C4-2B (cell line): Measurements from ENCODE around the gene LCT.

Source experiments
- H3K27ac ChIP-seq: fragments of 450-650 bp; 2 replicates; pipeline ENCODE4 v1.5.1; 2017
- ZFX ChIP-seq: fragments of 450-650 bp; IDR thresholded peaks from 2 replicates; pipeline ENCODE4 v1.6.1; 2017
- TF ChIP-seq, protein P1 (sequence below): fragments of 450-650 bp; conservative IDR thresholded peaks from 2 replicates; pipeline ENCODE4 v1.5.1; 2017; ENCODE audit warnings: mild to moderate bottlenecking

LCT gene

DNA sequence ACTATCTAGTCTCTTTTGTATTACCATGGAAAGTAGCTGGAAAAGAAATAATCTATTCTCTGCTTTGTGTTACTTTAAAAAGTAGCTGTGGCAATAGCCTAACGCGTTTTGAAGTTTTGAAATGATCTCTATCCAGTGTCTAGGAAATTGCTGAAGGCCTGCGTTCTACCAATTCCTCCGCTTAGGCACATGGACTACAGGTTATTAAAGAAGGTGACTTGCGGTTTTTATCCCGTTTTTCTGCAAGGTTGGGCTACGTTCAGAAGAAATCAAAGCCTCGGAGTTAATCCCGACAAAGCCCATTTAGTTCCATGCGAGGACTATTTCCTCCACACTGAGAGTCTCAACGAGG lies 96.0 kb downstream of the LCT start:
- TF ChIP-seq, protein P1, sequence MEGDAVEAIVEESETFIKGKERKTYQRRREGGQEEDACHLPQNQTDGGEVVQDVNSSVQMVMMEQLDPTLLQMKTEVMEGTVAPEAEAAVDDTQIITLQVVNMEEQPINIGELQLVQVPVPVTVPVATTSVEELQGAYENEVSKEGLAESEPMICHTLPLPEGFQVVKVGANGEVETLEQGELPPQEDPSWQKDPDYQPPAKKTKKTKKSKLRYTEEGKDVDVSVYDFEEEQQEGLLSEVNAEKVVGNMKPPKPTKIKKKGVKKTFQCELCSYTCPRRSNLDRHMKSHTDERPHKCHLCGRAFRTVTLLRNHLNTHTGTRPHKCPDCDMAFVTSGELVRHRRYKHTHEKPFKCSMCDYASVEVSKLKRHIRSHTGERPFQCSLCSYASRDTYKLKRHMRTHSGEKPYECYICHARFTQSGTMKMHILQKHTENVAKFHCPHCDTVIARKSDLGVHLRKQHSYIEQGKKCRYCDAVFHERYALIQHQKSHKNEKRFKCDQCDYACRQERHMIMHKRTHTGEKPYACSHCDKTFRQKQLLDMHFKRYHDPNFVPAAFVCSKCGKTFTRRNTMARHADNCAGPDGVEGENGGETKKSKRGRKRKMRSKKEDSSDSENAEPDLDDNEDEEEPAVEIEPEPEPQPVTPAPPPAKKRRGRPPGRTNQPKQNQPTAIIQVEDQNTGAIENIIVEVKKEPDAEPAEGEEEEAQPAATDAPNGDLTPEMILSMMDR = no peak
- no peak for TF ChIP-seq ZFX
- H3K27ac ChIP-seq = no peak overlapping the region

- no peak for TF ChIP-seq ZFX
- TF ChIP-seq, protein P1 = no peak
These were observed 96.8 kb downstream of the LCT start for GRCh38 chr2:135740206-135740605.

More at GRCh38 chr2:135740206-135740605, 96.8 kb downstream of the LCT start:
- H3K27ac ChIP-seq = no peak overlapping the region
